Keratinocyte (primary cell): Measurements from ENCODE around the gene TAOK2. TPM values are rescaled to one million over a fixed set of nuclear protein-coding genes. Genes with fewer than 3 reads are reported as not detected.
A peak's percentile ranks its signal among the peaks of the same experiment; 100 is the strongest.

ENCODE experiments used
- DNase-seq: peaks from one replicate; pipeline ENCODE4 v3.0.0-alpha.2; 2011; ENCODE audit warnings: low read depth, missing footprints, low spot score
- FAIRE-seq: peaks from 2 replicates; lab custom pipeline; 2011; peaks lifted over from hg19 to GRCh38; lab: Jason Lieb, UNC
- H2AFZ ChIP-seq: 2 replicates; pipeline ENCODE4 v1.6.0; 2012; ENCODE audit warnings: low read length, control low read depth, inconsistent platforms; ENCODE audit not compliant: control insufficient read depth
- H3K27ac ChIP-seq: 2 replicates; pipeline ENCODE4 v1.5.1; 2011; ENCODE audit warnings: low read length; ENCODE audit not compliant: control insufficient read depth, insufficient read depth
- H3K27me3 ChIP-seq: 3 replicates; pipeline ENCODE4 v1.6.0; 2011; ENCODE audit warnings: low read length; ENCODE audit not compliant: control insufficient read depth, insufficient read depth; ENCODE audit errors: extremely low read depth
- H3K36me3 ChIP-seq, 2 experiments: 2 replicates in 1 of 2; 3 replicates in 1 of 2; pipeline ENCODE4 v1.5.1; 2011; ENCODE audit warnings: low read length in 2 of 2, mild to moderate bottlenecking in 1 of 2; ENCODE audit not compliant: control insufficient read depth in 2 of 2, insufficient read depth in 2 of 2; ENCODE audit errors: extremely low read depth in 1 of 2
- H3K4me1 ChIP-seq: 3 replicates; pipeline ENCODE4 v1.5.1; 2011; ENCODE audit warnings: low read length; ENCODE audit not compliant: control insufficient read depth, insufficient read depth; ENCODE audit errors: extremely low read depth
- H3K4me2 ChIP-seq: 3 replicates; pipeline ENCODE4 v1.6.0; 2011; ENCODE audit warnings: low read depth, low read length; ENCODE audit not compliant: control insufficient read depth, insufficient read depth; ENCODE audit errors: extremely low read depth
- H3K4me3 ChIP-seq, 3 experiments: fragments of 200-600 bp in 1 of 3; sonication (generic) in 1 of 3; 2 replicates in 2 of 3; 3 replicates in 1 of 3; pipeline ENCODE4 v1.5.1; 2011 to 2016; ENCODE audit warnings: low read length in 3 of 3, mild to moderate bottlenecking in 3 of 3, control low read depth in 2 of 3, inconsistent platforms in 1 of 3, low read depth in 1 of 3, mixed read lengths in 1 of 3, mixed run types in 1 of 3, moderate library complexity in 1 of 3; ENCODE audit not compliant: control insufficient read depth in 2 of 3, insufficient read depth in 2 of 3; ENCODE audit errors: extremely low read depth in 1 of 3
- H3K79me2 ChIP-seq: 2 replicates; pipeline ENCODE4 v1.6.0; 2012; ENCODE audit warnings: low read length; ENCODE audit not compliant: control insufficient read depth, insufficient read depth
- H3K9ac ChIP-seq: 3 replicates; pipeline ENCODE4 v1.6.0; 2011; ENCODE audit warnings: low read length; ENCODE audit not compliant: control insufficient read depth, insufficient read depth; ENCODE audit errors: extremely low read depth
- H3K9me1 ChIP-seq: 3 replicates; pipeline ENCODE4 v1.6.0; 2011; ENCODE audit warnings: low read length; ENCODE audit not compliant: control insufficient read depth, insufficient read depth; ENCODE audit errors: extremely low read depth
- H3K9me3 ChIP-seq: 2 replicates; pipeline ENCODE4 v1.5.1; 2012; ENCODE audit warnings: low read depth, low read length; ENCODE audit not compliant: control insufficient read depth
- H4K20me1 ChIP-seq: 3 replicates; pipeline ENCODE4 v1.6.0; 2011; ENCODE audit warnings: low read length; ENCODE audit not compliant: control insufficient read depth, insufficient read depth; ENCODE audit errors: extremely low read depth
- EZH2 ChIP-seq: IDR thresholded peaks from one replicate; pipeline ENCODE4 v1.6.1; 2012; ENCODE audit warnings: inconsistent platforms, mild to moderate bottlenecking, low read length, moderate library complexity
- dilution Hi-C: fragments of 300-500 bp; cut with MboI; formaldehyde crosslinking; loops from one replicate; pipeline ENCODE4 v1.7.0; 2020; ENCODE audit warnings: low sequenced_read_pairs; ENCODE audit not compliant: extremely low pct_ligation_motif_present
- polyA plus RNA-seq, 5 experiments: library from polyadenylated mRNA; depleted of rRNA in 3 of 5; stranded (reverse) in 3 of 5; stranded (forward) in 1 of 5; unstranded in 1 of 5; fragments of >200 nt; gene quantifications; 1 replicate in 1 of 5; 2 replicates in 3 of 5; 3 replicates in 1 of 5; pipeline versions ENCODE4 v1.2.1 to v1.2.3, GENCODE V29; 2011 to 2012; ENCODE audit warnings: missing spikeins in 2 of 5, low read depth in 1 of 5, low replicate concordance in 1 of 5
- TF ChIP-seq, protein P1 (sequence below), 3 experiments: IDR thresholded peaks in 1 of 3; conservative IDR thresholded peaks in 1 of 3; optimal IDR thresholded peaks in 1 of 3; 2 replicates in 2 of 3; 3 replicates in 1 of 3; pipeline versions ENCODE3 to v1.5.1; 2011; ENCODE audit warnings: low read length in 3 of 3, mild to moderate bottlenecking in 3 of 3, moderate library complexity in 2 of 3, control low read depth in 1 of 3, inconsistent platforms in 1 of 3; ENCODE audit not compliant: insufficient read depth in 2 of 3; ENCODE audit errors: extremely low read depth in 1 of 3

The TAOK2 gene
- polyA plus RNA-seq, 1 donor (not counting 4 experiments of a cell fraction or from before 2014, with no cell fraction given): 13.8 TPM

DNA sequence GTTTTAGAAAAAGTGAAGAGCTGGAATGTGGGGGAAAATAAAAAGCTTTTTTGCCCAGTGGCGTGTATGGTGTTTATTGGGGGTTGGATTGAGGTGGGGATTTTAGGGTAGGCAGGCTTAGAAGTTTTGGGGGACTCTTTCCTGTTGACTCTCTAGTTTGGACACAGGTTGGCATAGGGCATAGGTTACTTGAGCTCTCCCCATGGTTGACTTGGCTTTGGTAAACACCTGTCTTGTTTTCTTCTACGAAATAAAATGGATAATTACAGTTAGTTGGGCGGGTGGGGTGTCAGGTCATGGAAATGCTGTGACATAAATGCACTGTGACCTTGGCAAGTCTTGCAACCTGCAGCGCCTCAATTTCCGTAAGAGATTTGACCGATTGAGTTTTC, 680 bp upstream of the TAOK2 start:
- H3K4me2 ChIP-seq: peak overlapping the region; percentile 38
- H2AFZ ChIP-seq: peak overlapping the region; percentile 27
- peaks cover 22% of the 10 kb centered on the region for H4K20me1 ChIP-seq
- no peak for FAIRE-seq
- no peak for DNase-seq
- H3K27me3 ChIP-seq: no peaks in the 10 kb centered on the region
- H3K9me3 ChIP-seq: no peaks in the 10 kb centered on the region
- no peak for TF ChIP-seq EZH2
- TF ChIP-seq, protein P1, sequence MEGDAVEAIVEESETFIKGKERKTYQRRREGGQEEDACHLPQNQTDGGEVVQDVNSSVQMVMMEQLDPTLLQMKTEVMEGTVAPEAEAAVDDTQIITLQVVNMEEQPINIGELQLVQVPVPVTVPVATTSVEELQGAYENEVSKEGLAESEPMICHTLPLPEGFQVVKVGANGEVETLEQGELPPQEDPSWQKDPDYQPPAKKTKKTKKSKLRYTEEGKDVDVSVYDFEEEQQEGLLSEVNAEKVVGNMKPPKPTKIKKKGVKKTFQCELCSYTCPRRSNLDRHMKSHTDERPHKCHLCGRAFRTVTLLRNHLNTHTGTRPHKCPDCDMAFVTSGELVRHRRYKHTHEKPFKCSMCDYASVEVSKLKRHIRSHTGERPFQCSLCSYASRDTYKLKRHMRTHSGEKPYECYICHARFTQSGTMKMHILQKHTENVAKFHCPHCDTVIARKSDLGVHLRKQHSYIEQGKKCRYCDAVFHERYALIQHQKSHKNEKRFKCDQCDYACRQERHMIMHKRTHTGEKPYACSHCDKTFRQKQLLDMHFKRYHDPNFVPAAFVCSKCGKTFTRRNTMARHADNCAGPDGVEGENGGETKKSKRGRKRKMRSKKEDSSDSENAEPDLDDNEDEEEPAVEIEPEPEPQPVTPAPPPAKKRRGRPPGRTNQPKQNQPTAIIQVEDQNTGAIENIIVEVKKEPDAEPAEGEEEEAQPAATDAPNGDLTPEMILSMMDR (optimal IDR thresholded peaks at IDR 0.05 in 1 of 3, IDR thresholded peaks at IDR 0.05 in 1 of 3, conservative IDR thresholded peaks at IDR 0.05 in 1 of 3; ENCODE audit: extremely low read depth in 1 of 3, insufficient read depth in 2 of 3, low read length in 3 of 3): no peak
- peaks cover 5% of the 10 kb centered on the region for H3K9me1 ChIP-seq
- dilution Hi-C loops: no loop called here
- H3K4me3 ChIP-seq: peak overlapping the region in 1 of 3 experiments; percentile 90
- peaks cover 41% of the 10 kb centered on the region for H3K79me2 ChIP-seq
- no peak overlapping the region for H3K27ac ChIP-seq
- no peak overlapping the region for H3K9ac ChIP-seq
- H3K36me3 ChIP-seq: peaks cover 9 to 16% of the 10 kb centered on the region in 2 experiments
- H3K4me1 ChIP-seq: peaks cover 18% of the 10 kb centered on the region

DNA sequence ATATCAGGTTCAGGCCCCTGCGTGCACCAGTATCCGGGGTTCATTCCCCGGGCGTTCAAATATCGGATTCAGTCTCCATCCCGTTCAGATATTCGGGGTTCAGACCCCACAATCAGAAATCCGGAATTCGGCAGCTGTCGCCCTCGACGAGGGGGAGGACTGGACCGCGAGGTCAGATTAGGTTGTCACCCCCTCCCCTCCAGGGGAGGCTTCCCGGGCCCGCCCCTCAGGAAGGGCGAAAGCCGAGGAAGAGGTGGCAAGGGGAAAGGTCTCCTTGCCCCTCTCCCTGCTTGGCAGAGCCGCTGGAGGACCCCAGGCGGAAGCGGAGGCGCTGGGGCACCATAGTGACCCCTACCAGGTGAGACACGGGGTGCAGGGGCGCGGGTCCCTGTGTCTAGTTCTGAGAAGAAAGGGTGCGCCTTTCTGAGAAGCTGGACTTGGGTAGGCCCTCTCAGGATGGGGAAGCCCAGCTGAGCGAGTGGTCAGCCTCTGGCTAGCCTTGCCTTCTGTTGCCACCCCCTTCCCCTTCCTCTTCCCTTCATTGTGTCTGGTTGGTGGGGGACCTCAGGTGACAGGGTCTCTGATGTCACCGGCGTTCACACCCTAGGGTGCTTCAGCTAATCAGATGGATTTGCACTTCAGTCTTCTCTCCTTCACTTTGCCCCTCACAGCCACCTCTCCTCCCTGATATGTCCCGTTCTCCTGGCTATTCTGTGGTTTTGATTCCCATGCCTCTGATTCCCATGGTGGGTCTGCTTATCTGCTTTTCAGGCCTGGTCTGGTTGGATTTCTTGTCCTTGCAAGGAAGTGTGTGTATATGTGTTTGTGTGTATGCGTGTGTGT, 844 bp downstream of the TAOK2 start:
- peaks cover 18% of the 10 kb centered on the region for H3K4me1 ChIP-seq
- H3K36me3 ChIP-seq: peaks cover 20 to 22% of the 10 kb centered on the region in 2 experiments
- no peak for DNase-seq
- dilution Hi-C loops: no loop called here
- peak overlapping the region; percentile 88 for H3K9ac ChIP-seq
- peaks cover 22% of the 10 kb centered on the region for H4K20me1 ChIP-seq
- peak overlapping the region; percentile 81 for H3K27ac ChIP-seq
- no peak overlapping the region for H2AFZ ChIP-seq
- no peak for TF ChIP-seq EZH2
- no peaks in the 10 kb centered on the region for H3K27me3 ChIP-seq
- H3K4me3 ChIP-seq: peak overlapping the region; percentile 90 to 97 (median 97)
- peak overlapping the region; percentile 80 for H3K4me2 ChIP-seq
- FAIRE-seq: no peak
- no peaks in the 10 kb centered on the region for H3K9me3 ChIP-seq
- H3K9me1 ChIP-seq: peaks cover 4% of the 10 kb centered on the region
- H3K79me2 ChIP-seq: peaks cover 45% of the 10 kb centered on the region
